HG02763 (cell line): ENCODE measurements around the gene CERS4.
"Not testable (repeated sequence)": the region's sequence is repeated elsewhere in the genome, so short reads cannot be mapped to it uniquely, and the experiment has no call there.

Source experiments
- ATAC-seq: cut with Tn5 transposase; IDR thresholded peaks from one replicate; pipeline ENCODE4 v1.9.1; 2021; ENCODE audit warnings: mild to moderate bottlenecking, moderate library complexity; ENCODE audit not compliant: unreplicated experiment

The CERS4 gene

GRCh38 chr19:8209462-8210378, 550 bp downstream of the CERS4 start:
- ATAC-seq: peak; percentile 72

GRCh38 chr19:8210421-8211101, 1.4 kb downstream of the CERS4 start:
- ATAC-seq: no peak

GRCh38 chr19:8212212-8212611, 3.0 kb downstream of the CERS4 start:
- no peak for ATAC-seq

GRCh38 chr19:8212916-8213315, 3.7 kb downstream of the CERS4 start:
- no peak for ATAC-seq

GRCh38 chr19:8213827-8214672, 4.9 kb downstream of the CERS4 start:
- ATAC-seq: no peak

- no peak for ATAC-seq
These were observed 5.6 kb downstream of the CERS4 start for GRCh38 chr19:8214802-8215201.

GRCh38 chr19:8215783-8216182, 6.6 kb downstream of the CERS4 start:
- no peak for ATAC-seq

- ATAC-seq: no peak
These were observed 7.2 kb downstream of the CERS4 start for GRCh38 chr19:8216357-8216756.

- not testable (repeated sequence) for ATAC-seq
These were observed 9.0 kb downstream of the CERS4 start for GRCh38 chr19:8218127-8218526.

GRCh38 chr19:8220481-8220880, 11.3 kb downstream of the CERS4 start:
- no peak for ATAC-seq

- ATAC-seq: no peak
These were observed 12.0 kb downstream of the CERS4 start for GRCh38 chr19:8221161-8221560.

- not testable (repeated sequence) for ATAC-seq
These were observed 14.3 kb downstream of the CERS4 start for GRCh38 chr19:8223442-8223841.

GRCh38 chr19:8224394-8225145, 15.4 kb downstream of the CERS4 start:
- ATAC-seq: no peak

GRCh38 chr19:8231073-8231604, 22.0 kb downstream of the CERS4 start:
- no peak for ATAC-seq

- no peak for ATAC-seq
These were observed 24.2 kb downstream of the CERS4 start for GRCh38 chr19:8233370-8233769.

GRCh38 chr19:8237026-8237425, 27.9 kb downstream of the CERS4 start:
- ATAC-seq: no peak

GRCh38 chr19:8238251-8238650, 29.1 kb downstream of the CERS4 start:
- ATAC-seq: no peak

- no peak for ATAC-seq
These were observed 30.5 kb downstream of the CERS4 start for GRCh38 chr19:8239528-8240273.
